DND-41 (cell line): ENCODE measurements around the gene FSD2.

Experiments used
- CTCF ChIP-seq: IDR thresholded peaks from 2 replicates; pipeline ENCODE4 v1.5.1; 2012; ENCODE audit warnings: borderline replicate concordance, low read length, moderate library complexity, mild to moderate bottlenecking; ENCODE audit not compliant: poor library complexity, severe bottlenecking; ENCODE audit errors: extremely low read depth
- EZH2 ChIP-seq: IDR thresholded peaks from 3 replicates; pipeline ENCODE4 v1.6.1; 2012; ENCODE audit warnings: borderline replicate concordance, low read depth, mild to moderate bottlenecking, moderate library complexity, low read length, inconsistent platforms; ENCODE audit not compliant: severe bottlenecking

DNA sequence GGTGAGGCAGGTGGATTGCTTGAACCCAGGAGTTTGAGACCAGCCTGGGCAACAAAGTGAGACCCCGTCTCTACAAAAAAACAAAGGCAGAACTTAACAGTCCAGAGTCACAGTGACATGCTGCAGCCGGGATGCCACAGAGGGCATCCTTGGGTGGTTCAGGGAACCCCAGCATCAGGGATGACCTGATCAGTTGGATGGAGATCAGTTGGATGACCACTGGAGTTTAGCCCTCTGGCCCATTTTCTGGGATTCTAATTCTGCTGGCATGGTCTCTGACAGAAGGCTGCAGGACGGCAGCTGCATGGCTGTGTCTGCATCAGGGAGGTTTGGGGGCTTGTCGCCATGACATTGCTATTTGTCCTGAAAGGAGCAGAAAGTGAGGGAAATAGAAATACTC, 23.4 kb upstream of the FSD2 start:
- TF ChIP-seq CTCF (no peak), EZH2 (no peak)
